Endothelial cell (in vitro differentiated cells): Measurements from ENCODE around the gene CABLES1. TPM values are rescaled to one million over a fixed set of nuclear protein-coding genes. Genes with fewer than 3 reads are reported as not detected.
A peak's percentile ranks its signal among the peaks of the same experiment; 100 is the strongest.

Experiments
- DNase-seq: peaks from one replicate; pipeline ENCODE4 v3.0.0; 2021; ENCODE audit warnings: low spot score
- H3K27ac Mint-ChIP-seq: one replicate; pipeline ENCODE4 v1.8.0; 2021; ENCODE audit warnings: mixed read lengths, inconsistent platforms; ENCODE audit not compliant: unreplicated experiment
- H3K27me3 Mint-ChIP-seq: one replicate; pipeline ENCODE4 v1.8.0; 2021; ENCODE audit warnings: mild to moderate bottlenecking, moderate library complexity, mixed read lengths, inconsistent platforms; ENCODE audit not compliant: unreplicated experiment
- H3K36me3 Mint-ChIP-seq: one replicate; pipeline ENCODE4 v1.8.0; 2021; ENCODE audit warnings: mild to moderate bottlenecking, low read depth, mixed read lengths, inconsistent platforms; ENCODE audit not compliant: unreplicated experiment
- H3K4me1 Mint-ChIP-seq: one replicate; pipeline ENCODE4 v1.8.0; 2021; ENCODE audit warnings: mild to moderate bottlenecking, mixed read lengths, inconsistent platforms; ENCODE audit not compliant: unreplicated experiment
- H3K4me3 Mint-ChIP-seq: one replicate; pipeline ENCODE4 v1.8.0; 2021; ENCODE audit warnings: mild to moderate bottlenecking, mixed read lengths, inconsistent platforms; ENCODE audit not compliant: unreplicated experiment
- H3K9me3 Mint-ChIP-seq: one replicate; pipeline ENCODE4 v1.8.0; 2021; ENCODE audit warnings: mixed read lengths, inconsistent platforms; ENCODE audit not compliant: unreplicated experiment
- CTCF ChIP-seq: fragments of 200-600 bp; sonication (generic); IDR thresholded peaks from one replicate; pipeline ENCODE4 v1.5.0; 2021; ENCODE audit warnings: antibody characterized with exemption; ENCODE audit not compliant: unreplicated experiment
- total RNA-seq: library from RNA; stranded (reverse); fragmentation: NEBNext Ultra II Directional; extraction: Animal tissue kit (Norgen Biotek cat#: 25700); gene quantifications from one replicate; pipeline ENCODE4 v1.2.1, GENCODE V29; 2021; ENCODE audit not compliant: unreplicated experiment

Gene CABLES1
- total RNA-seq, 1 donor from 2014 or later, result 24.9 TPM

- Mint-ChIP-seq H3K27ac (peak overlapping the region; percentile 75), H3K27me3 (peaks cover 11% of the 10 kb centered on the region), H3K9me3 (no peaks in the 10 kb centered on the region), H3K4me1 (peaks cover 48% of the 10 kb centered on the region), H3K4me3 (peak overlapping the region; percentile 62), H3K36me3 (peaks cover 50% of the 10 kb centered on the region)
- TF ChIP-seq CTCF, result no peak
- DNase-seq, result no peak
Measured at GRCh38 chr18:23201741-23202140, 66.5 kb downstream of the CABLES1 start.

GRCh38 chr18:23203891-23204432, 68.7 kb downstream of the CABLES1 start:
- peaks cover 33% of the 10 kb centered on the region for H3K4me1 Mint-ChIP-seq
- DNase-seq, result no peak
- no peak for TF ChIP-seq CTCF
- H3K27ac Mint-ChIP-seq, result no peak overlapping the region
- peaks cover 60% of the 10 kb centered on the region for H3K36me3 Mint-ChIP-seq
- H3K27me3 Mint-ChIP-seq, result peaks cover 13% of the 10 kb centered on the region
- no peaks in the 10 kb centered on the region for H3K9me3 Mint-ChIP-seq
- H3K4me3 Mint-ChIP-seq, result no peak overlapping the region

- Mint-ChIP-seq H3K9me3 (no peaks in the 10 kb centered on the region), H3K4me3 (peak overlapping the region; percentile 32), H3K4me1 (peaks cover 30% of the 10 kb centered on the region), H3K27me3 (peaks cover 13% of the 10 kb centered on the region), H3K27ac (no peak overlapping the region), H3K36me3 (peaks cover 68% of the 10 kb centered on the region)
- DNase-seq, result no peak
- TF ChIP-seq CTCF, result no peak
Measured at GRCh38 chr18:23204589-23205235, 69.4 kb downstream of the CABLES1 start.

- no peak for DNase-seq
- Mint-ChIP-seq H3K9me3 (no peaks in the 10 kb centered on the region), H3K27me3 (peaks cover 13% of the 10 kb centered on the region), H3K27ac (no peak overlapping the region), H3K36me3 (peaks cover 70% of the 10 kb centered on the region), H3K4me1 (peaks cover 18% of the 10 kb centered on the region), H3K4me3 (no peak overlapping the region)
- TF ChIP-seq CTCF, result no peak
Measured at GRCh38 chr18:23205980-23206379, 70.7 kb downstream of the CABLES1 start.

GRCh38 chr18:23207191-23207955, 72.1 kb downstream of the CABLES1 start:
- H3K4me3 Mint-ChIP-seq, result no peak overlapping the region
- H3K4me1 Mint-ChIP-seq, result peaks cover 4% of the 10 kb centered on the region
- H3K27me3 Mint-ChIP-seq, result peaks cover 8% of the 10 kb centered on the region
- peak; percentile 49 for TF ChIP-seq CTCF
- no peak overlapping the region for H3K27ac Mint-ChIP-seq
- peaks cover 58% of the 10 kb centered on the region for H3K36me3 Mint-ChIP-seq
- DNase-seq, result no peak
- H3K9me3 Mint-ChIP-seq, result no peaks in the 10 kb centered on the region
